HG02973 (cell line): ENCODE results near the gene ATP2C1.

Experiments used
- ATAC-seq: cut with Tn5 transposase; IDR thresholded peaks from one replicate; pipeline ENCODE4 v1.9.1; 2021; ENCODE audit warnings: moderate library complexity; ENCODE audit not compliant: unreplicated experiment

The ATP2C1 gene

DNA sequence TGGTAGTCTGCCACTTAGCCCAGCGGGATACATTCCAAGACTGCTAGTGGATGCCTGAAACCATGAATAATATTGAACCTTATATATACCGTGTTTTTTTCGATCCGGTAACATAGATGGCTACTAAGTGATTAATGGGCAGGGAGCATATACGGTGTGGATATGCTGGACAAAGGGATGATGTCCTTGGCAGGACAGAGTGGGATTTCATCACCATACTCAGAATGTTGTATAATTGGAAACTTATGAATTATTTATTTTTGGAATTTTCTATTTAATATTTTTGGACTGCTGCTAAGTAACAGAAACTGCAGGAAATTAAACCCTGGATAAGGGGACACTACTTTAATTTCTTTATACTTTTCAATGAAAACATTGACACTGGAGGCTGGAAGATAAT, 79.5 kb downstream of the ATP2C1 start:
- no peak for ATAC-seq

DNA sequence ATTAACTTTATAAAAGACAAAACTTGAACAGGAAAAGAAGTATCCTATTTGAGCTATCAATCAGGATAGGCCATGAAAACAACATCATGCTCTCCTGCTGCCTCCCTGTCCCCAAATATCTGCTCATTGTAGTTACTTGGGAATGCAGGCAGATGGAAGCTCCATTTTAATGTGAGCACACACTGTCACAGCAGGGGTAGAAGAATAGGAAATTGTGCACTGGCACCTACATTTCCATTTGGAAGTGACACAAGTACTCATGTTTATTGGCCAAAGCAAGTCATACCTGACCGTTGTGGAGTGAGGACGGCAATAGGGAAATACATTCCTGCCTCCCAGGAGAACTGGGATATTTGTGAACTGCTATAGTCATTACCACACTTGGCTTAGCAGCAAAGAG, 80.3 kb downstream of the ATP2C1 start:
- ATAC-seq, result no peak

DNA sequence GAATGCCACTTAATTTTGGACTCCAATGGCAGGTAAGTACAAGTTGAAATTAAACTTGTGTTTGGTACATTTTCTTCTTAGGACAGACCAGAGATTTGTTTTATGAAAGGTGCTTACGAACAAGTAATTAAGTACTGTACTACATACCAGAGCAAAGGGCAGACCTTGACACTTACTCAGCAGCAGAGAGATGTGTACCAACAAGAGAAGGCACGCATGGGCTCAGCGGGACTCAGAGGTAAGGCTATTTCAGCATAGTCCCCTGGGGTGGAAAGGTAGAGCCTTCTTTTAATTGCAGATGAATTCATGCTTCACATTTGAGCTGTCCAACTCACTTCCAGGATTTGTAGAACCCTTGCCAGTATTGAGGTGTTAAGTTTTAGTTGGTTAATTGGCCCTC, 81.4 kb downstream of the ATP2C1 start:
- no peak for ATAC-seq

DNA sequence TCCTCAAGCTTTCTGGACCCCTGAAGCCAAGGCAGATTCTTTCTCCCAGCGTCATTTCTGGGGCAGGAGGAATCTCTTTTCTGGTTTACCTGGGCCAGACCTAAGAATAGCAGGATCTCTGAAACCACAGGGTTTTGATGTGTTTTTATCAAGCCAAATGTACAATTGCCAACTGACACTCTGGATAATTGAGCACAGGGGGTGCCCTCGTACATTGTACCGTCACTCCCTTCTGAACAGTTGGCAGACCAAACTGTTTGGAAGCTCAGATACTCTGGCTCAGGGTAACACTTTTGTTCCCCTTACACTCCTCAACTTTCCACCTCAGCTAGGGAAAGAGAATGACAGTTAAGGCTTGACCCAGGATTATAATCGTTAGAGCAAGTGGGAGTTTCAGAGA, 82.8 kb downstream of the ATP2C1 start:
- ATAC-seq, result no peak

DNA sequence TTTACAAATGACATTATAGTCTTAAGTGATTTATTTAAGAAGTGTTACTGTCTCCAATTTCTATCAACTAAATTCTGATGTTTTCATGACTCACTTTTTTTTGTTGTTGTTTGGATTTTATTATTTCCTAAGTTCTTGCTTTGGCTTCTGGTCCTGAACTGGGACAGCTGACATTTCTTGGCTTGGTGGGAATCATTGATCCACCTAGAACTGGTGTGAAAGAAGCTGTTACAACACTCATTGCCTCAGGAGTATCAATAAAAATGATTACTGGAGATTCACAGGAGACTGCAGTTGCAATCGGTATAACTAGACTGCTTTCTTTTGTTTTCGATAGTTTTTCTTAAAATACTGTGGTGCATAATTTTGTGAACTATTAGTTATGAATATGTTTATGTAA, 85.2 kb downstream of the ATP2C1 start:
- ATAC-seq, result no peak

DNA sequence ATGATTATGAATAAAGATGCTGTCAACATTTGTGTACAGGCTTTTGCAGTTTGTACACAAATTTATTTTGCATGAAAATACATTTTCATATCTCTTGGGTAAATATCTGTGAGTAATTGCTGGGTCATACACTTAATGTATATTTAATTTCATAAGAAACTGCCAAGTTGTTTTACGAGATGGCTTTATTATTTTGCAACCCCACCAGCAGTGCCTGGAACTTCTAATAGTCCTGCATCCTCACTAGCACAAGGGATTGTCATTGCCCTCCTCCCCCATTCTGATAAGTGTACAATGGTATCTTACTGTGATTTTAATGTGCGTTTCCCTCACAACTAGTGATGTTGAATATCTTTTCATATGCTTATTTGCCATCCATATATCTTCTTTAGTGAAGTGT, 87.6 kb downstream of the ATP2C1 start:
- ATAC-seq, result no peak

DNA sequence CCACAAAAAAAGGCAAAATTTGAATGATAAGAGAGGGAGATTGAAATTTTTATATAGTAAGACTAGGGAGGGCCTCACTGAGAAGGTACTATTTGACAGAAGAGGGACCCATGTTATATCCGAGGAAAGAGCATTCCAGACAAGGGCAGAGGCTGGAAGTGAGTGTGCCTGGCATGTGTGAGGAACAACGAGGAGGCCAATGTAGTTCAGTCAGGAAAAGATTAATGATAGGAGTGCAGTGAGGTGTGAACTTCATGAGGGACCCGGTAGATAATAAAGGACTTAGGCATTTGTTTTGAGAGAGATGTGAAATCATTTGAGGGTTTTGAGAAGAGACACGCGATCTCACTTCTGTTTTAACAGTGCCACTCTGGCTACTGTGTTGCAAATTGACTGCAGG, 96.4 kb downstream of the ATP2C1 start:
- no peak for ATAC-seq

DNA sequence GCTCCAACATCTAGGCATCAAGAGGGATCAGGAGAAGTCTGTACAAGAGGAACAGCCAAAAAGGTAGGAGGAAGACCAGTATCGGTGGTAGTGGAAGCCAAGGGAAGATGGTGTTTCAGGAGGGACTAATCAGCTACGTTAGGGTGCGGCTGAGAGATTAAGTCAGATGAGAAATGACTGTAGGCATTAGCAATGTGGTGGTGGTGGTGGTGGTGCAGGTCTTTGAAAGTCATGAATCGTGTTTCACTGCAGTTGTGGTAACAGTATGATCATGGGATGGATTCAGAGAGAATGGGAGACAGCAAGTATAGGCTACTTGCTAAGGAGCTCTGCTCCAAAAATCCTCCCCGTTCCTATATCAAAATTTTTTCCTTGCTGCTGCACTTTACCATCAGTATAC, 97.2 kb downstream of the ATP2C1 start:
- no peak for ATAC-seq

DNA sequence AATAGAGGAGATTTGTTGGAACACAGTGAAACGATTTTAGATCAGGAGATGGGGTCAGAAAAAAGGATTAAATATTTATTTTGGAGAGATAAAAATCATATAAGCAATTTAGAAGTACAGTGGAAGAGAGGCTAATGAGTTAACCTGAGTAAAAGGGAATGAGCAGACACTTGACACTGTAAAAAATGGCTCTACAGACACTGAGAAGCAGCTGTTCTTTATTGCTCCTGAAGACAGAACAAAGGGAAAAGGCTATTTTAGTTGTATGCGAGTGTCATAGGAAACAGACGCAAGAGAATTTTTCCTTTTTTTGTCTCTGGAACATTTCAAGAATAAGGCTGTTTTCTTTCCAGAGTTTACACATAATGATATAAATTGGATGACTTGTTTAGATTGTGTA, 98.5 kb downstream of the ATP2C1 start:
- no peak for ATAC-seq

DNA sequence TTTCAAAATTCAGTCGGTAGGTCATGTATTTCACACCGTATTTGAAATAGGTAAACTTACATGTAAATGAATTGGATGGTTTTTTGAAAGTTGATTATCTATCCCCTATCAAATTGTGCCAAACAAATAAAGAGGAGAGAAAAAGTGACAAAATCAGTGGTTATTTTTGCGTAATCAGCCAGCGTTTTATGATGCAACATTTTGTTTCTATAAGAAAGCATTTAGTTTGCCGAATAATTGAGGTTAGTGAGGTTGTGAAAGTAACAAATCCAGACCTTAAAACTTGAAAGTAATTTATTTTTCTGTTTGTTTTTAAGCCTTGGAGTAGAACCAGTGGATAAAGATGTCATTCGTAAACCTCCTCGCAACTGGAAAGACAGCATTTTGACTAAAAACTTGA, 103.4 kb downstream of the ATP2C1 start:
- no peak for ATAC-seq

DNA sequence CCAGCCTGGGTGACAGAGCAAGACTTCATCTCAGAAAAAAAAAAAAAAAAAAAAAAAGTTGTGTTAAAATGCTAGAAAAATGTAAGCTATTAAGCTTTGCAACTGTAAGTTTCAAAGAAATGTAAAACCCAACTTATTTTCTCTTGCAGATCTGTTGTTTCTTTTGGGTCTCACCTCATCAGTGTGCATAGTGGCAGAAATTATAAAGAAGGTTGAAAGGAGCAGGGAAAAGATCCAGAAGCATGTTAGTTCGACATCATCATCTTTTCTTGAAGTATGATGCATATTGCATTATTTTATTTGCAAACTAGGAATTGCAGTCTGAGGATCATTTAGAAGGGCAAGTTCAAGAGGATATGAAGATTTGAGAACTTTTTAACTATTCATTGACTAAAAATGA, 107.2 kb downstream of the ATP2C1 start:
- no peak for ATAC-seq

DNA sequence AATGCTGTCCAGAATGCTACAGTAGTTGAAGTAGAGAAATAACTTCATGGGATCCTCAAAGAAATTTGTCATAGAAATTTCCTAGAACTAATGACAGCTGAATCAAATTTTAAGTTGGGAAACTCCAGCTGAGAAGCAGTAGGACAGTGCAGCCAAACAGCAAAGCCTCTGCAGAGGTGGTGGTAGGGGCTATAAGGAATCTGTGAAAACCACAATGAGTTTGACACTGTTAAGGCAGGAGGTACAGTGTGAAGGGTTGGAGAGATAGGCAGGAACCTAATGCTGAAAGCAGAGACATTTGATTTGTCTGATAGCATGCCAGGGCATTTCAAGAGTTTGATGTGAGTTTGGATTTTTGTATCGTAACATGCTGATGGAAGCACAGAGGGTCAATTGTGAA, 110.7 kb downstream of the ATP2C1 start:
- no peak for ATAC-seq

DNA sequence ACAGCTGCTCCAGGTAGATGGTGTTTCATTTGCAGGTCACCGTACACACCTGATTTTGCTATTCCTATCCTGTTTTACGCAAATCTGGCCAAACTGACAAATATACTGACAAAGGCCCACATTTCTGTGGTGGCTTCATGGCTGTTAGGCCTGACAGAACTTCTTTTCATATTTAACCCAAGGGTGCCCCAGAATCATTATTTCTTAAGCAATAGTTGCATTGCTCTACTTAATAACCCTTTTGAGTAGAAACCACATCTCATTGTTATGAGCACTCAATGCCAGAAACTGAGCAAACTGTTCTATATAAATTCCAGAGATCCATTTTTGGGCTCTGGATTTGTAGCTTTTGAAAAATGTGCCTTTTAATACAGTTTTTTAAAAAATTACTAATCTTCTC, 113.4 kb downstream of the ATP2C1 start:
- no peak for ATAC-seq

DNA sequence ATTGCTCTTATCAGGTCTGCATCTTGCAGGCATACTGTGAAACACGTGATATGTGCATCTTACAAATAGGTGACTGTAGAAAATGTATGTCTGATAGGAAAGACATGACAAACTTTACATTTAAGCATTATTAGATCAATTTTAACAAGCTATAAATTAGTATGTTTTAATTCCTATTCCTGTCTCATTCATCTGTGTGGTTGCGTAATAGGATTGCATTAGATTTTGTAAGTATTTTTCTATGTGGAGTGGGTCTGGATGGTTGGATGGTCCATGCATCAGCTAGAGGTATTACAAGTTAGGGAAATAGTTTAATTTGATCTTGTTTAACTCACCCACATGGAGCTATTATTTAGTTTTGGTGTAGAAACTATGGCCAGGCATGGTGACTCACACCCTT, 113.9 kb downstream of the ATP2C1 start:
- ATAC-seq, result no peak

DNA sequence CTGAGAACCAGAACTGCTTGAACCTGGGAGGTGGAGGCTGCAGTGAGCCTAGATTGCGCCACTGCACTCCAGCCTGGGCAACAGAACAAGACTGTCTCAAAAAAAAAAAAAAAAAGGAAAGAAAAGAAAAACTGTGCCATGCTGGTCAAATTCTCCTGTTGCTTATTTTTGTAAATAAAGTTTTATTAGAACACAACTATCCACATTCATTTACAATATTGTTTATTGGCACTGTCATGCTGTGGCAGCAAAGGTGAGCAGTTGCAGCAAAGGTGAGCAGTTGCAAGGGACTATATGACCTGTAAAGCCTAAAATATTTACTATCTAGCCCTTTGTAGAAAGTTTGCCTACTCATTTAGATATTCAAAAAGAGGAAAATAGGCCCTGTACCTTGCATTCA, 114.4 kb downstream of the ATP2C1 start:
- ATAC-seq, result no peak

DNA sequence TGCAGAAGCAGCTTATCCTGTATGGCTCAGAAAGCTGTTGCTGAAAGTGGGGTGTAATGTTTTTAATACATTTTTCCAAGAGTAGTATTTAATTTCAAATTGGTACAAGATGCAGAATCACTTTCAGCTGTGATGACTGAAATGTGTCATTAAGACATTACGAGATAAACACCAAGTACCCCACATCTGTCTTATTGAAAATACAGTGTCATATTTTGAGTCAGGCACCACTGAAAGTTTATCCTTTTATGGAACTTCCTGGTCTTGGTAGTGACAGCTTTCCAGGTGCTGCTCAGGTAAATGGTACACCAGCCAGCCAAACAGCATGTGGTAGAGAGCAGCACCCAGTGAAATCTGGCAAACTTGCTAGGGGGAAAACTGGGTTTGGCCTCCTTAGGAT, 115.8 kb downstream of the ATP2C1 start:
- ATAC-seq, result no peak

DNA sequence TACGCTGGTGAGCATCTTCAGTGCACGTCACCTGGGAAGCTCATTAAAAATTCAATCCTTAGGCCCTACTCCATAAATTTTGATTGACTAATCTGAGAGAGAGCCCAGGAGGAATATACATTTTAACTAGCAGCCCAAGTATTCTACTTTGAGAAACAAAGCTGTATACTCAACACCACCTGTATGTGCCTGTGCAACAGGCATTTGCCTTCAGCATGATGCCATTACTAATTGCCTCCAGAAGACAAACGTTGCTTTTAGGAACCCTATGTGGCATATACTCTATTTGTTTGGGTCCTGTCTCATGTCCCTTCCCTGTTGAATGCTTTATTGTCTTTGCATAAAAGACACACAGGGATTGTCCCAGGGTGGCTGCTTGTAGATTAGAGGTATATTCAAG, 125.1 kb downstream of the ATP2C1 start:
- no peak for ATAC-seq

DNA sequence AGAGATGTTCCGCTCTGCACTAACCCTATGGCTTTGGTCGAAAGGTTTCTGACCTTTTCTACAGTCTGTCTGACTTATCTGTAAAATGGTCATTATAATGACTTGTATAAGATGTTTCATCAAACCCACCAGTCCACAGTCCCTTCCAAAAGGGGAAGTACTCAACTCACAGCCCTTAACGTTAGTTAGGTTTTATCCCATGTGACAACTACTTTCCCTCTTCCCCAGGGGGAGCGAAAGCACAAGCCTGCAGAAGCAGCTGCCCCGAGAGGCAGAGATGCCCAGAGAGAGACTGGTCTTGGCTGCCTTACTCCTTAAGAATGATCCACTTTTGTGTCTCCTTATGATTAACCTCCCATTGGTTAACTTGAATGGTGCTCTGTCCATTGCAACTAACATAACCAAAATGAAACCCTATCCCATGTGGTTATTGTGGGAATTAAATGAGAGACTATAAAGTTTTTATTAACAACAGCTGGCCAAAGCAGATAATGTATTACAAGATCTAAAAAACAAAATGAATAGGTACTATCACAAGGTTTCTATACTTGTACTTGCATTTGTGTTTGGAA, 126.3 kb downstream of the ATP2C1 start:
- ATAC-seq, result no peak

DNA sequence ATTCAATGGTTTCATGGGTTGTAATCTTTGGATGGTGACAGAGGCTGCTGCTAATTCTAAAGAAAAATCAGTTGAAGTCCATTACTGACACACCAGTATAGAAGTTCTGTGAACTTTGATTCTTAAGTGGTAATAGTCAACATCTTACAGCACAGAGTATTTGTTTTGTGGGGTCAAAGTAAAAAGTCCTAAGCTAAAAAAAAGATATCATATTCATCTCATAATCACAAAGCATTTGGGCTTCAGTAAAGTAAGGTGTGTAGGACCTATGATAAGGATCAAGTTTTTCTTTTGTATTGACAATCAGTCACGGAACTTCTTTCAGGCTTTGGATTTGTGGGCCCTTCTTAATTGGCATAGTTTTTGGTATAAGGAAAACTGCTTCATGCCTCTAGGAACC, 131.7 kb downstream of the ATP2C1 start:
- ATAC-seq, result no peak

DNA sequence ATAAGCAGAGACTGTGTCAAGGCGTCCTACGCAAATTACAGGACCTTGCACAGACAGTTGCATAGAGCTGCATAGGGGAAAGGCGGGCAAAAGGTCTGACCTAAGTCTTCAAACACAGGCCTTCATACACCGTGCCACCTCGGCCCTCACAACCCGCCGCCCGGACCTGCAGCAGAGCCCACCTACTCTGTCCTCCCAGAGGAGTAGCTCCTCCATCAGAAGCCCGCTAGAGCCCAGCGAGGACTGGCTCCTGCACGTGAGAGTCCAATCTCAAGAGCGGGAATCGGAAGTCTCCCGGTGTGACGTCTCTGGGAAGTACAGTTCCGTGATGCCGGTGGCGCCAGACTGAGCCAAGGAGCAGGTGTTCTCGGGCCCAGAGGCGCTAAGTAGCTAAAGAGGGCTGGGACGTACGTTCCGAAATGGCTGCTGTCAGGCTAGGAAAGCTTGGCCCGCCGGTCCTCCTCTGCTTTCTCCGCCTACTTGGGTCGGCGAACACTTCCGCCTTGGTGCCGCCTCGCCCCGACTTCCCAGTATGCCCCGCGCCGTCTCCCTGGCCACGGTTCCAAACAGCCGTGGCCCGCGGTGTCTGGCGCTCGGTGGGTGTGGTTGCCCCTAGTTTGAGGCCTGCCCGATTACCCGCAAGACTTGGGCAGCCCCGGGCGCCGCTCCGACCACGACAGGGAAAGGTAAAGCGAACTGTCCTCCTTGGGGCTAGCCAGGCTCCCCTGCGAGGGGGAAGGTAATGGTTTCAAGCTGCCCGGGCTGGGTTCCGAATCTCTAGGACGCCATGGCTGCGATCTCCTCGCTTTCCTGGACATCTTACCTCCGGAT, 132.7 kb downstream of the ATP2C1 start, which contains the start of the genes ASTE1 and NEK11:
Gene ASTE1, minus strand, starts transcription at position 505 of the 831 bp plus-strand sequence. CDS start 1,519 bp downstream, outside the sequence.
Gene NEK11, plus strand, starts transcription at position 557 of the 831 bp plus-strand sequence. CDS start 2,832 bp downstream, outside the sequence.
- ATAC-seq, result peak; percentile 98

DNA sequence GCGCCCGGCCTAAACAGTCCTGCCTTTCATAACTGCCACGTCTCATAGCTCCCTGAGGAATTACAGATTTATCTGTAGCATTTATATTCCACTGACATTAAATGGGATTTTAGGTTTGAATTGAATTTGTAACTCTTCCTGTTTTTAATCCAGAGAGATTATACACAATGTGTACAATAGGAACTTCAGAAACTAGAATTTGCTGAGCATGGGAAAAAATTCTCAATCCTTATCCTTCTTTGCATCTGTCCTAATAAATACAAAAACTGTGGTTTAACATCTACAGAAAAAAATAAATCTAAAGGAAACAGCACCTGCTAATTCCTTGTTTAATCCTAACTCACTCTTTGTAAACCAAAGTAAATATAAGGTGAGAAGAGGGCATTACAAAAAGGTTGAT, 135.0 kb downstream of the ATP2C1 start:
- ATAC-seq, result no peak

DNA sequence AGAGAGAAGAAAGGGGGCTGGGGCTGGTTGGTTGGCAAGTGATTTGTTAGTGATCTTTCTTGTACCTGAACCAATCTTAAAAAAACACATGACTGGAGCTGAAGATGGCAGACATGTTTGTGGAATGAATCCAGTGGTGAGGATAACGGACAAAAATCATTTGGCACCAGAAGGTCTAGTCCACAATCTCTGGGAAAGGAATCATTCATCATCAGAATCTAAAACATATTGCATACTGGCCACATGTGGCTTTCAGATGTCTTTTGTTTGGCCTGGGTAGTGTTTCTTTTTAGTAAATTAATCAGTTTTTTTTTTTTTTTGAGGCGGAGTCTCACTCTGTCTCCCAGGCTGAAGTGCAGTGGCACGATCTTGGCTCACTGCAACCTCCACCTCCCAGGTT, 137.8 kb downstream of the ATP2C1 start:
- ATAC-seq, result no peak
